PC-9 (cell line): Measurements from ENCODE around the gene SWI5.

ENCODE experiments used
- EZH2 ChIP-seq: fragments of 200-600 bp; sonication (generic); IDR thresholded peaks from 2 replicates; pipeline ENCODE4 v1.8.0; 2017; ENCODE audit warnings: antibody characterized with exemption, low read depth
- TF ChIP-seq, protein P1 (sequence below): fragments of 200-600 bp; sonication (generic); conservative IDR thresholded peaks from 2 replicates; pipeline ENCODE4 v1.6.1; 2017; ENCODE audit warnings: mixed run types, antibody characterized with exemption, mild to moderate bottlenecking, moderate library complexity

DNA sequence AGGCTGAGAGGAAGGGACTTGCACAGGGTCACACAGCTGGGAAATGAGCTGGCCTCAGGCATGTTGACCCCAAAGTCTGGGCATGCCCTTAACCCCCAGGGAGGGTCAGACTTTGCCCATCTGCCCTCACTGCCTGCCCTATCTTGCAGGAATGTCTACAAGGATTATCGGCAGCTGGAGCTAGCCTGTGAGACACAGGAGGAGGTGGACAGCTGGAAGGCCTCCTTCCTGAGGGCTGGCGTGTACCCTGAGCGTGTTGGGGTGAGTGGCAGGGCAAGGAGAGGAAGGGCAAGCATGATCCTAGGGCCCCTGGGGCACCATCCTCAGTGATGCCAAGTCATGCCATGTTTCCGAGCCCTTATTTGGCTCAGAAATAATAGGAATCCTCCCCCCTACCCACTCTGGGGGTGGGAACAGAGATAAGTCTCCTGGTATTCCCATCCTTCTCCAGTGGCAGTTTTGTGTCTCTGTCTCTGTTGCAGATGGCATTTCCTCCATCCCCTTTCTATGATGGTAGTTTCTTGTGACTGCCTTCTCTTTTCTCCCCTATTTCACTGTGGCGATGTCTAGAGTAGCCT, 28.8 kb upstream of the SWI5 start:
- TF ChIP-seq, protein P1, sequence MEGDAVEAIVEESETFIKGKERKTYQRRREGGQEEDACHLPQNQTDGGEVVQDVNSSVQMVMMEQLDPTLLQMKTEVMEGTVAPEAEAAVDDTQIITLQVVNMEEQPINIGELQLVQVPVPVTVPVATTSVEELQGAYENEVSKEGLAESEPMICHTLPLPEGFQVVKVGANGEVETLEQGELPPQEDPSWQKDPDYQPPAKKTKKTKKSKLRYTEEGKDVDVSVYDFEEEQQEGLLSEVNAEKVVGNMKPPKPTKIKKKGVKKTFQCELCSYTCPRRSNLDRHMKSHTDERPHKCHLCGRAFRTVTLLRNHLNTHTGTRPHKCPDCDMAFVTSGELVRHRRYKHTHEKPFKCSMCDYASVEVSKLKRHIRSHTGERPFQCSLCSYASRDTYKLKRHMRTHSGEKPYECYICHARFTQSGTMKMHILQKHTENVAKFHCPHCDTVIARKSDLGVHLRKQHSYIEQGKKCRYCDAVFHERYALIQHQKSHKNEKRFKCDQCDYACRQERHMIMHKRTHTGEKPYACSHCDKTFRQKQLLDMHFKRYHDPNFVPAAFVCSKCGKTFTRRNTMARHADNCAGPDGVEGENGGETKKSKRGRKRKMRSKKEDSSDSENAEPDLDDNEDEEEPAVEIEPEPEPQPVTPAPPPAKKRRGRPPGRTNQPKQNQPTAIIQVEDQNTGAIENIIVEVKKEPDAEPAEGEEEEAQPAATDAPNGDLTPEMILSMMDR: no peak
- no peak for TF ChIP-seq EZH2
